SK-N-SH treated with all-trans-retinoic acid at 6 μM for 48 hours (cell line): Measurements from ENCODE around the gene OPRM1.

Experiments used
- ATAC-seq: fragments of 200-7000 bp; cut with Tn5 transposase; 3 replicates; pipeline ENCODE4 v1.9.1; 2020; ENCODE audit warnings: mild to moderate bottlenecking, moderate library complexity
- ARNTL ChIP-seq: fragments of 450-650 bp; formaldehyde crosslinking; IDR thresholded peaks from 2 replicates; pipeline ENCODE4 v1.5.0; 2020; ENCODE audit warnings: low read depth, mild to moderate bottlenecking, moderate library complexity, borderline replicate concordance
- BACH2 ChIP-seq: fragments of 250-450 bp; sonication (Bioruptor Pico); IDR thresholded peaks from 2 replicates; pipeline ENCODE4 v1.9.0; 2021; ENCODE audit warnings: mild to moderate bottlenecking, borderline replicate concordance
- CSDC2 ChIP-seq: fragments of 250-450 bp; sonication (Bioruptor Pico); IDR thresholded peaks from 2 replicates; pipeline ENCODE4 v1.5.0; 2020; ENCODE audit warnings: mild to moderate bottlenecking, moderate library complexity
- CSRNP3 ChIP-seq: fragments of 250-450 bp; sonication (Bioruptor Pico); IDR thresholded peaks from 2 replicates; pipeline ENCODE4 v1.5.1; 2021; ENCODE audit warnings: mild to moderate bottlenecking, moderate library complexity
- ESRRG ChIP-seq: fragments of 250-450 bp; sonication (Bioruptor Pico); IDR thresholded peaks from 2 replicates; pipeline ENCODE4 v1.6.1; 2021; ENCODE audit warnings: mild to moderate bottlenecking
- GLIS3 ChIP-seq: fragments of 250-450 bp; sonication (Bioruptor Pico); IDR thresholded peaks from 2 replicates; pipeline ENCODE4 v1.5.0; 2020; ENCODE audit warnings: mild to moderate bottlenecking, moderate library complexity
- ISL1 ChIP-seq: fragments of 250-450 bp; sonication (Bioruptor Pico); IDR thresholded peaks from 2 replicates; pipeline ENCODE4 v2.1.2; 2022; ENCODE audit warnings: mild to moderate bottlenecking, moderate library complexity
- OSR1 ChIP-seq: fragments of 250-450 bp; sonication (Bioruptor Pico); IDR thresholded peaks from 2 replicates; pipeline ENCODE4 v1.8.0; 2022; ENCODE audit warnings: moderate library complexity, mild to moderate bottlenecking, inconsistent platforms
- PPARA ChIP-seq: fragments of 250-450 bp; sonication (Bioruptor Pico); IDR thresholded peaks from 2 replicates; pipeline ENCODE4 v1.5.0; 2020; ENCODE audit warnings: mild to moderate bottlenecking, borderline replicate concordance
- RARB ChIP-seq: fragments of 250-450 bp; sonication (Bioruptor Pico); IDR thresholded peaks from 2 replicates; pipeline ENCODE4 v1.8.0; 2021; ENCODE audit warnings: mild to moderate bottlenecking, moderate library complexity
- SNAI2 ChIP-seq: fragments of 250-450 bp; sonication (Bioruptor Pico); IDR thresholded peaks from 2 replicates; pipeline ENCODE4 v1.5.0; 2020; ENCODE audit warnings: mild to moderate bottlenecking, moderate library complexity
- TCF4 ChIP-seq: fragments of 250-450 bp; sonication (Bioruptor Pico); IDR thresholded peaks from 2 replicates; pipeline ENCODE4 v1.8.0; 2021; ENCODE audit warnings: mild to moderate bottlenecking, moderate library complexity, borderline replicate concordance
- TOX ChIP-seq: fragments of 250-450 bp; sonication (Bioruptor Pico); IDR thresholded peaks from 2 replicates; pipeline ENCODE4 v1.8.0; 2021; ENCODE audit warnings: mild to moderate bottlenecking, moderate library complexity, borderline replicate concordance
- ZC3H10 ChIP-seq: fragments of 250-450 bp; sonication (Bioruptor Pico); IDR thresholded peaks from 2 replicates; pipeline ENCODE4 v1.5.1; 2021; ENCODE audit warnings: mild to moderate bottlenecking, moderate library complexity
- ZFP3 ChIP-seq: fragments of 250-450 bp; sonication (Bioruptor Pico); IDR thresholded peaks from 2 replicates; pipeline ENCODE4 v1.5.0; 2020; ENCODE audit warnings: mild to moderate bottlenecking, moderate library complexity
- ZFP30 ChIP-seq: fragments of 450-650 bp; formaldehyde crosslinking; IDR thresholded peaks from 2 replicates; pipeline ENCODE4 v1.5.0; 2022; ENCODE audit warnings: mild to moderate bottlenecking, moderate library complexity
- ZNF565 ChIP-seq: fragments of 450-650 bp; formaldehyde crosslinking; conservative IDR thresholded peaks from 2 replicates; pipeline ENCODE4 v1.5.0; 2020; ENCODE audit warnings: low read depth, mild to moderate bottlenecking, moderate library complexity
- ZNF70 ChIP-seq: fragments of 450-650 bp; formaldehyde crosslinking; IDR thresholded peaks from 2 replicates; pipeline ENCODE4 v1.5.0; 2020; ENCODE audit warnings: mild to moderate bottlenecking, moderate library complexity
- ZNF8 ChIP-seq: fragments of 450-650 bp; formaldehyde crosslinking; IDR thresholded peaks from 2 replicates; pipeline ENCODE4 v1.5.0; 2020; ENCODE audit warnings: mild to moderate bottlenecking, moderate library complexity
- TF ChIP-seq, protein P1 (sequence below): fragments of 250-450 bp; sonication (Bioruptor Pico); IDR thresholded peaks from 2 replicates; pipeline ENCODE4 v1.5.0; 2020; ENCODE audit warnings: mild to moderate bottlenecking, moderate library complexity
- TF ChIP-seq, protein P2 (sequence below): fragments of 250-450 bp; sonication (Bioruptor Pico); IDR thresholded peaks from 2 replicates; pipeline ENCODE4 v1.5.1; 2020; ENCODE audit warnings: low read depth, mild to moderate bottlenecking, moderate library complexity
- TF ChIP-seq, protein P3 (sequence below): fragments of 250-450 bp; sonication (Bioruptor Pico); IDR thresholded peaks from 2 replicates; pipeline ENCODE4 v1.8.0; 2021; ENCODE audit warnings: low read depth, mild to moderate bottlenecking, moderate library complexity, borderline replicate concordance
- TF ChIP-seq, protein P4 (sequence below): fragments of 250-450 bp; sonication (Bioruptor Pico); IDR thresholded peaks from 2 replicates; pipeline ENCODE4 v1.8.0; 2020; ENCODE audit warnings: mild to moderate bottlenecking, moderate library complexity, borderline replicate concordance

OPRM1 gene

GRCh38 chr6:154039231-154039842 lies at the start of gene OPRM1:
OPRM1 (plus strand) TSS chr6:154039240; CDS start chr6:154039545, 305 bp downstream.
- peak; percentile 19; the same call in 1 of the 2 replicates for TF ChIP-seq ZNF8 (CRISPR knock-in tag)
- TF ChIP-seq ESRRG (CRISPR knock-in tag), result no peak
- TF ChIP-seq OSR1 (CRISPR knock-in tag), result no peak
- TF ChIP-seq ZFP3 (CRISPR knock-in tag), result peak; percentile 85
- TF ChIP-seq TOX (CRISPR knock-in tag), result no peak
- TF ChIP-seq, protein P1, sequence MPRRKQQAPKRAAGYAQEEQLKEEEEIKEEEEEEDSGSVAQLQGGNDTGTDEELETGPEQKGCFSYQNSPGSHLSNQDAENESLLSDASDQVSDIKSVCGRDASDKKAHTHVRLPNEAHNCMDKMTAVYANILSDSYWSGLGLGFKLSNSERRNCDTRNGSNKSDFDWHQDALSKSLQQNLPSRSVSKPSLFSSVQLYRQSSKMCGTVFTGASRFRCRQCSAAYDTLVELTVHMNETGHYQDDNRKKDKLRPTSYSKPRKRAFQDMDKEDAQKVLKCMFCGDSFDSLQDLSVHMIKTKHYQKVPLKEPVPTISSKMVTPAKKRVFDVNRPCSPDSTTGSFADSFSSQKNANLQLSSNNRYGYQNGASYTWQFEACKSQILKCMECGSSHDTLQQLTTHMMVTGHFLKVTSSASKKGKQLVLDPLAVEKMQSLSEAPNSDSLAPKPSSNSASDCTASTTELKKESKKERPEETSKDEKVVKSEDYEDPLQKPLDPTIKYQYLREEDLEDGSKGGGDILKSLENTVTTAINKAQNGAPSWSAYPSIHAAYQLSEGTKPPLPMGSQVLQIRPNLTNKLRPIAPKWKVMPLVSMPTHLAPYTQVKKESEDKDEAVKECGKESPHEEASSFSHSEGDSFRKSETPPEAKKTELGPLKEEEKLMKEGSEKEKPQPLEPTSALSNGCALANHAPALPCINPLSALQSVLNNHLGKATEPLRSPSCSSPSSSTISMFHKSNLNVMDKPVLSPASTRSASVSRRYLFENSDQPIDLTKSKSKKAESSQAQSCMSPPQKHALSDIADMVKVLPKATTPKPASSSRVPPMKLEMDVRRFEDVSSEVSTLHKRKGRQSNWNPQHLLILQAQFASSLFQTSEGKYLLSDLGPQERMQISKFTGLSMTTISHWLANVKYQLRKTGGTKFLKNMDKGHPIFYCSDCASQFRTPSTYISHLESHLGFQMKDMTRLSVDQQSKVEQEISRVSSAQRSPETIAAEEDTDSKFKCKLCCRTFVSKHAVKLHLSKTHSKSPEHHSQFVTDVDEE, result peak; percentile 72; the same call in 1 of the 2 replicates
- TF ChIP-seq, protein P2, sequence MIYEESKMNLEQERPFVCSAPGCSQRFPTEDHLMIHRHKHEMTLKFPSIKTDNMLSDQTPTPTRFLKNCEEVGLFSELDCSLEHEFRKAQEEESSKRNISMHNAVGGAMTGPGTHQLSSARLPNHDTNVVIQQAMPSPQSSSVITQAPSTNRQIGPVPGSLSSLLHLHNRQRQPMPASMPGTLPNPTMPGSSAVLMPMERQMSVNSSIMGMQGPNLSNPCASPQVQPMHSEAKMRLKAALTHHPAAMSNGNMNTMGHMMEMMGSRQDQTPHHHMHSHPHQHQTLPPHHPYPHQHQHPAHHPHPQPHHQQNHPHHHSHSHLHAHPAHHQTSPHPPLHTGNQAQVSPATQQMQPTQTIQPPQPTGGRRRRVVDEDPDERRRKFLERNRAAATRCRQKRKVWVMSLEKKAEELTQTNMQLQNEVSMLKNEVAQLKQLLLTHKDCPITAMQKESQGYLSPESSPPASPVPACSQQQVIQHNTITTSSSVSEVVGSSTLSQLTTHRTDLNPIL (CRISPR knock-in tag), result no peak
- TF ChIP-seq ZFP30 (CRISPR knock-in tag), result no peak
- TF ChIP-seq, protein P3, sequence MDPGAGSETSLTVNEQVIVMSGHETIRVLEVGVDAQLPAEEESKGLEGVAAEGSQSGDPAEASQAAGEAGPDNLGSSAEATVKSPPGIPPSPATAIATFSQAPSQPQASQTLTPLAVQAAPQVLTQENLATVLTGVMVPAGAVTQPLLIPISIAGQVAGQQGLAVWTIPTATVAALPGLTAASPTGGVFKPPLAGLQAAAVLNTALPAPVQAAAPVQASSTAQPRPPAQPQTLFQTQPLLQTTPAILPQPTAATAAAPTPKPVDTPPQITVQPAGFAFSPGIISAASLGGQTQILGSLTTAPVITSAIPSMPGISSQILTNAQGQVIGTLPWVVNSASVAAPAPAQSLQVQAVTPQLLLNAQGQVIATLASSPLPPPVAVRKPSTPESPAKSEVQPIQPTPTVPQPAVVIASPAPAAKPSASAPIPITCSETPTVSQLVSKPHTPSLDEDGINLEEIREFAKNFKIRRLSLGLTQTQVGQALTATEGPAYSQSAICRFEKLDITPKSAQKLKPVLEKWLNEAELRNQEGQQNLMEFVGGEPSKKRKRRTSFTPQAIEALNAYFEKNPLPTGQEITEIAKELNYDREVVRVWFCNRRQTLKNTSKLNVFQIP (CRISPR knock-in tag), result no peak
- TF ChIP-seq, protein P4, sequence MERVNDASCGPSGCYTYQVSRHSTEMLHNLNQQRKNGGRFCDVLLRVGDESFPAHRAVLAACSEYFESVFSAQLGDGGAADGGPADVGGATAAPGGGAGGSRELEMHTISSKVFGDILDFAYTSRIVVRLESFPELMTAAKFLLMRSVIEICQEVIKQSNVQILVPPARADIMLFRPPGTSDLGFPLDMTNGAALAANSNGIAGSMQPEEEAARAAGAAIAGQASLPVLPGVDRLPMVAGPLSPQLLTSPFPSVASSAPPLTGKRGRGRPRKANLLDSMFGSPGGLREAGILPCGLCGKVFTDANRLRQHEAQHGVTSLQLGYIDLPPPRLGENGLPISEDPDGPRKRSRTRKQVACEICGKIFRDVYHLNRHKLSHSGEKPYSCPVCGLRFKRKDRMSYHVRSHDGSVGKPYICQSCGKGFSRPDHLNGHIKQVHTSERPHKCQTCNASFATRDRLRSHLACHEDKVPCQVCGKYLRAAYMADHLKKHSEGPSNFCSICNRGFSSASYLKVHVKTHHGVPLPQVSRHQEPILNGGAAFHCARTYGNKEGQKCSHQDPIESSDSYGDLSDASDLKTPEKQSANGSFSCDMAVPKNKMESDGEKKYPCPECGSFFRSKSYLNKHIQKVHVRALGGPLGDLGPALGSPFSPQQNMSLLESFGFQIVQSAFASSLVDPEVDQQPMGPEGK (CRISPR knock-in tag), result no peak
- no peak for TF ChIP-seq BACH2
- TF ChIP-seq RARB (CRISPR knock-in tag), result no peak
- no peak for TF ChIP-seq PPARA
- TF ChIP-seq ZNF70 (CRISPR knock-in tag), result no peak
- TF ChIP-seq TCF4 (CRISPR knock-in tag), result no peak
- TF ChIP-seq SNAI2 (CRISPR knock-in tag), result 0 out of 2 replicates have a peak, but pooled peaks have one; percentile 59
- TF ChIP-seq ZNF565, result peak; percentile 75; the same call in 1 of the 2 replicates
- TF ChIP-seq CSDC2 (CRISPR knock-in tag), result peak; percentile 93
- TF ChIP-seq GLIS3 (CRISPR knock-in tag), result no peak
- no peak for TF ChIP-seq ZC3H10 (CRISPR knock-in tag)
- no peak for TF ChIP-seq ISL1 (CRISPR knock-in tag)
- no peak for TF ChIP-seq CSRNP3 (CRISPR knock-in tag)
- TF ChIP-seq ARNTL, result no peak
- ATAC-seq, result peak; percentile 95

DNA sequence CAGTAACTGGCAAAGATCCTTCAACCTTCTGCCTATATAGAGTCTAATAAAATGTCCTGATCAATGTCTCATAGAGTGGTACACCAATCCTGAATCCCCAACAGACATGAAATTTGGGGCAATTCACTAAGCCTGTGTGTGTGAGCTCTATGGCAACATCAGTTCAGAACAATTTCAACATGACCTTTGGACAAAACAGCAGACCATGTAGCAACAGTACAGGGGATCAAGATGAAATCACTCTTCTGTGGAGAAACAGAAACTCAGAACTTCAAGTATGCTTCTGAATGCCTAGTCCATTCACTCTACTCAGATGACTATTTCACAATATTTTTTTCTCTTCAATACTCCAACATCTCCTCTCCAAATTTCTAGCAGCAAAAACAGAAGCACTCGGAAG lies 49.1 kb upstream of the OPRM1 start:
- no peak for ATAC-seq
- TF ChIP-seq GLIS3 (CRISPR knock-in tag) (no peak), ARNTL (no peak), OSR1 (CRISPR knock-in tag) (no peak), CSRNP3 (CRISPR knock-in tag) (no peak), ISL1 (CRISPR knock-in tag) (no peak), ZNF8 (CRISPR knock-in tag) (no peak), TOX (CRISPR knock-in tag) (no peak), ZNF565 (no peak), RARB (CRISPR knock-in tag) (no peak)
- TF ChIP-seq, protein P3 (CRISPR knock-in tag), result no peak
- TF ChIP-seq, protein P4 (CRISPR knock-in tag), result no peak
